Stimulated activated CD4-positive, alpha-beta T cell treated with anti-CD3 and anti-CD28 coated beads, Interleukin-12 subunit alpha, Interleukin-12 subunit beta, amount 100 ng/mL, for 48 hours (primary cell): ENCODE data around the gene TBL2.
"Not testable (repeated sequence)": the region's sequence is repeated elsewhere in the genome, so short reads cannot be mapped to it uniquely, and the experiment has no call there.

Source experiments
- DNase-seq, 3 donors: peaks; one replicate each; pipeline ENCODE4 v3.0.0-alpha.2; 2020; ENCODE audit warnings: low read depth in 2 of 3, low spot score in 1 of 3

TBL2 gene

DNA sequence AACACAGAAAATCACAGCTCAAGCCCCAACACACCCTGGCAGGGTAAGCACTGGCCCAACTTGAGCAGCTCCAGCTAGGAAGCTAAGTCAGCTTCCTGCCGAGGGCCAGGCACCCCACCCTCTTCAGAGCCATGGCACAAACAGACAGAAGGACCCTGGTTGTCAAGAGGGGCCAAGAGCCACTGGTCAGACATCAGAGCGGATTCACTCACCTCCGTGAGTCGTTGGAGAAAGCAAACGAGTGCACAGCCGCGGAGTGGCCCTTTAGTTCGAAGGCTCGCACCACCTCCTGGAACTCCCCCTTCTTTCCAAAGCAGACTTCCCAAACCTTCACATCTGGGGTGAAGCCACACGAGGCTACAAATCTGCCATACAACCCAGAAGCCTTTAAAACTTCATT, 7.4 kb downstream of the TBL2 start:
- no peak for DNase-seq

DNA sequence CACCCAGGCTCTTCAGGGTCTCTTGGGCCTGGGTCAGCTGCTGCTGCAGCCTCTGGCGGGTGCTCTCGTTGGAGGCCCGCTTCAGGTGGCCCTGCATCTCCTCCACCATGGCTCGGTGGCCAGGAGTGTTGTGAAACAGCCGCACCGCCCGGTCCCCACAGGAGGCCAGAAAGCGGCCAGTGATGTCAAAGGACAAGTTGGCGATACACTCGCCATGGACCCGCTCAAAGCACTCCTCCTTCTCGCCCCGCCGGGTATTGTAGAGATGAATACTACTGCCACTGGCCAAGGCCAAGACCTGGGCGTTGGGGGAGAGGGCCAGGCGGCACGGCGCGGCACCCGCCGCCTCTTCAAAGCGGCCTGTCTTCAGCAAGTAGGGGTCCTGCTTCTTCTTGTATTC, 7.9 kb downstream of the TBL2 start:
- no peak for DNase-seq

DNA sequence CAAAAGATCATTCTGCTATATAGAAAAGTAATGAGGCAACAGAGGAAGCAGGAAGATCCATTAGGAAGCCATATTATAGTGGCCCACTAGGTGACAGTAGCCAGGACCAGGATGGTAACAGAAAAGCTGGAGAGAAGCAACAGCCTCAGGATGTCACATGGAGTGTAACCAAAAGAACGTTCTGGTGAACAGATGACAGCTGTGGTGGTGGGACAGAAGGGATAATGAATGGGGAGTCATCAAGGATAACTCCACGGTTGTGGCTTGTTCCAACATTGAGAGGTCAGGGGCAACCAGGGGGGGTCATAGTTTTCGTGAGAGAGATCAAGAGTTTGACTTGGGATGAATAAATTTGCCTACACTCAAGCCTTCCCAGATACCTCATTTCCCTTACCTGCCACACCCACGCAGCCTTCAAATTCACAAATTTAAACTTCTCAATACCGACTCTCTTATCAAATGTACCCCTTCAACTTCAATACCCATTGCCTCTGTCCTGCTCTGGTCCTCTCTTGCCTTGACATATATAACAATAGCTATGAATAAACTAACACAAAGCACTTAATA, 9.3 kb downstream of the TBL2 start:
- DNase-seq = no peak

DNA sequence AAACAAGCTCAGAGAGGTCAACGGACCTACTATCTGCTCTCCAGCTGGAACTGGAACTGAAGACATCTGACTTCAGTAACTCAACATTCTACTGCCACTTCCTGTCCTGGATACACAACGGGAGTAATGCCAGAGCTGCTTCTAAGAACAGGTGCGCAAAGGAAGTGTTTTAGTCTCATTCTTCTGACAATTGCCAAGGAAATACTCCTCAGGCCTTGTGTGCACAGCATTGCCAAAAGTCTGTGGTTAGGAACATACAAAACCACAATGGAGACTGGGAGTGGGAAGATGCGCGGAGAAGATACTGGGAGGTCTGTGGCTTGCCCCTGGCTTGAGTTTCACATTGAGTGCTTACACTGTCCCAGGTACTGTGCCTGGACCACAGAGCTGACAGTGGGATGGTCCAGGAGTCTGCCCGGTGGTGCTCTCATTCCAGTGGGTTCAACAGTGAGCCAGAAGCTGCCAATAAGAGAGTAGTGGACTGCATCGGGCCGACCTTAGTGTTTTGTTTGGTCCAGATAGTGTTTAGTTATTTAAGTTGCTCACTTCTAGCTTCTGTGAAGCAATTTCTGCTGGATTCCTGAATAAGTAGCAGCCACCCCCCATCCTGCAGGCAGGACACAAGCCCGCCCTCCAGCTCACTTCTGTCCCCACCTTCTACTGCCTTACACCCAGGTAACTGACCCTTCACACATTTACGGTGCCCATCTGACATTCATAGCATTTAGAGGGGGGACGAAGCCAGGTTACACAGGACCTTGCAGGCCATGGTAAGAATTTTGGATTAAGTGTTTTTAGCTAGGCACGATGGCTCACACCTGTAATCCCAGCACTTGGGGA, 10.3 kb downstream of the TBL2 start:
- no peak for DNase-seq

DNA sequence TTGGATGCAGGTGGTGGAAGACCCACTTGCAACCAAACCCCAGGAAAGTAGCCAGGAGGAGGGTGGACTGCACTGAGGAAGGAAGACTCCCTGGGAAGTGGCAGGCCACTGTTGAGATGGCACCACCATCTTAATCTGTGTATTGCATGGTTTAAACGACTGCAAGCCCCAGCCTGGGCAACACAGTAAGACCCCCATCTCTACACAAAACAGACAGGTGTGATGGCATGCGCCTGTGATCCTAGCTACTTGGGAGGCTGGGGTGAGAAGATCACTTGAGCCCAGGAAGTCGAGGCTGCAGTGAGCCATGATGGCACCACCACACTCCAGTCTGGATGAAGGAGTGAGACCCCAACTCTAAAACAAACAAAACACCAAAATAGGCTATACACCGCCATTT, 11.2 kb downstream of the TBL2 start:
- DNase-seq = no peak

DNA sequence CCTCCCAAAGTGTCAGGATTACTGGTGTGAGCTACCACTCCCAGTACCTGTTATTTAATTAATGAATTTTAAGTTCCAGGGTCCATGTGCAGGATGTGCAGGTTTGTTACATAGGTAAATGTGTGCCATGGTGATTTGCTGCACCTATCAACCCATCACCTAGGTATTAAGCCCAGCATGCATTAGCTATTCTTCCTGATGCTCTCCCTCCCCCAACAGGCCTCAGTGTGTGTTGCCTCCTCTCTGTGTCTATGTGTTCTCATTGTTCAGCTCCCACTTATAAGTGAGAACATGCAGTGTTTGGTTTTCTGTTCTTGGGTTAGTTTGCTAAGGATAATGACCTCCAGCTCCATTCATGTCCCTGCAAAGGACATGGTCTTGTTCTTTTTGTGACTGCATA, 11.9 kb downstream of the TBL2 start:
- not testable (repeated sequence) for DNase-seq

DNA sequence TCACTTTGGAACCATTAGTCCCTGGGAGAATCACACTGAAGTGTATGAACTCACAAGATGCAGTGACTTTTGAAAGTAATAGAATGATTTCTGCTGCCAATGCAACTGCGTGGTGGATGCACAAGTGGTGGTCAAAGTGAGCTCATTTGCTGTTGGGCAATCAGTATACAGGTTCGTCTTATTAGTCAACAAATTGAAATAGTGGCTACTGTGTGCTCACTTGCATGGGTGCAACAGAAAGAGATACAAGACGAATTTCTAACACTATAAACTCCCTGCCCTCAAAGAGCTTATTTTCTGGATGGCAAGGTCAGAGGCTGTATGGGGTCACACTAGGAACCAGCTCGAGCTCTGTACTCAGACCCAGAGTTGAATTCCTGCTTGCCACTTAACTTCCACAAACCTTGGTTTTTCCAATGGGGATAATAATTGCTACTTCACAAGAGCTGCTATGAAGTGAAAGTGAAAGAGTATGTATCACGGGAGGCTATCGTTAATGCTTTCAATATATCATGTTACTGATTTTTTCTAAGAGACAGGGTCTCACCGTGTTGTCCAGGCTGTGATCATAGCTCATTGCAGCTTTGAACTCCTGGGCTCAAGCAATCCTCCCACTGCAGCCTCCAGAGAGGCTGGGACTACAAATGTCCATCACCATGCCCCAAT, 12.6 kb downstream of the TBL2 start:
- no peak for DNase-seq

DNA sequence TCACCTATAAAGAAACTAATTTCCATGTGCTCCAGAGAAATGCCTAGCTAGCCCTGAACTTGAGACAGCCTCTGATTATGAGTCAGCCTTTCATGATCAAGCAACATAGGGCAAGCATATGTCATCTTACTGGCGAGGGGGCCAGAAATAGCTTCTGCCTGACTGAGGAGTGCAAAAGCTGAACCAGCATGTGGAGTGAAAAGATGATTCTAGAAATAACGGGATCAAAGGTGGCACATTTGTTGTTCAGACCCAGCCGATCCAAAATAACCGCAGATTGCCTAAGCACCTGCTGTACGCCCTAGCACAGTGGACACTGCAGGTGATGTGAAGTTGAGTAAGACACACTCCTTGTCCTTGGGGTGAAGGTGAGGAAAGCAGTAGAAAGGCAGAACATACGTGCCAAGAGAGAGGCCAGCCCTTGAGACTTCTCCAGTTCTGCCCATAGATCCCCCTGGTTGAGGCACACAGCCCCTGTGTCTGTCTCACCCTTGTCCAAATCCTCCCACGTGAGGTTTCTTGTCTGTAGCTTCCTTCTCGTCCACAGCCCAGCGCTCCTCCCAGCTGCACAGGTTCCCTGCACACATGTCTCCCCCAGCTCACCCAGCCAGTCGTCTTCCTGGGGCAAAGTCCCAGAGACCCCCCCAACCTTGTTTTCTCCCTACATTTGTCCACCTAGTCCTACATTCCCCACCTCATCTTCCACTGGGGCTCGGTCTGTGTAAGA, 18.1 kb downstream of the TBL2 start:
- no peak for DNase-seq

DNA sequence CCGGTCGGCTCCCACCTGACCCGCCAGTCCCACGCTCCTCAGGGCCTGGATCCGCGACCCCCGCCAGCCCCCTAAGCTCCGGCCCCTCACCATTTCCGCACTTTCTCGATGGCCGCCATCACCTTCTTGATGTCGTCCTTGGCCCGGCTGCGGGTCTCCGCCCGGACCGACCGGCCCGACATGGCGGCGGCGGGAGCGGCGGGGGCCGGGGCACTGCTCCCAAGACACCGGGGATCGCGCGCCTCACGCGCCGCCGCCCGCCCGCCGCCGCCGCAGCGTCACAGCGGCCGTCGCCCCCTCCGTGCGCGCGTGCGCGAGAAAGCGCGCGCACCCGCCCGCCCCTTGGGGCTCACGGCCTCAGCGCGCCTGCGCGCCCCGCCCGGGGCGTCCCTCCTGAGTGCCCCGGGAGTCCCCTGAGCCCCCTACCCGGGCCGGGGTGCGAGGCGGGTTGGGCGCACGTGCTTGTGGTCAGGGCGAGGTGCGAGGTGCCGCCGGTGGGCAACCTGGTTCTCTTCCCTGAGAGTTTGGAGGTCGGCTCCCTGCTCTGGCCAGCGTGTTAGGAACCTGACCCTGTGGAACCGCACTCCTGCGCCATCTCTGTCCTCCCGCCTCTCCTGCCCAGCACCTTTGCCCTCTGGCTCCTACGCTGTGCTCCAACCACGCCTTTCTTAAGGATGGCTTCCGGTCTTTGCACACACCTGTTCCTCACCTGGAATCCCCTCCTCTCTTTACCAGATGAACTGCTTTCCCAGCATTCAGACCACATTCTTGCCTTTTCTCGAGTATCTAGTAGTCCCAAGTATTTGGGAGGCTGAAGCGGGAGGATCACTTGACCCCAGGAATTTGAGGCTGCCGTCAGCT, 20.8 kb downstream of the TBL2 start, which contains the start of gene BCL7B:
BCL7B (minus strand) TSS at position 294 of the 861 bp plus-strand sequence; CDS start at position 182, 112 bp downstream.
- DNase-seq = peak; percentile 47 to 70 (median 53)

DNA sequence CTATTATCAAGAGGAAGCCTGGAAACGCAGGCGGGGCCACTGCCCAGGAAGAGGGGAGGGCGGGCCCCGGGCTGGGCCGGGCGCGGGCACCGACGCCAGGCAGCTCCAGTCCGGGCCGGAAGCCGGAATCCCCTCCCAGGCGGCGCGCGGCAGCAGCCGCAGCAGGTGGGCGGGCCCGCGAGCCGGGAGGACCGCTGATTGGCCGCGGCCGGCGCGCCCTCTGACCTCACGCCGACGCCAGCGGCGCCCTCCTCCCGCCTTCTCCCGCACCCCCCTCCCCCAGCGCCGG, 21.3 kb downstream of the TBL2 start:
- peak; percentile 85 to 91 (median 87) for DNase-seq

DNA sequence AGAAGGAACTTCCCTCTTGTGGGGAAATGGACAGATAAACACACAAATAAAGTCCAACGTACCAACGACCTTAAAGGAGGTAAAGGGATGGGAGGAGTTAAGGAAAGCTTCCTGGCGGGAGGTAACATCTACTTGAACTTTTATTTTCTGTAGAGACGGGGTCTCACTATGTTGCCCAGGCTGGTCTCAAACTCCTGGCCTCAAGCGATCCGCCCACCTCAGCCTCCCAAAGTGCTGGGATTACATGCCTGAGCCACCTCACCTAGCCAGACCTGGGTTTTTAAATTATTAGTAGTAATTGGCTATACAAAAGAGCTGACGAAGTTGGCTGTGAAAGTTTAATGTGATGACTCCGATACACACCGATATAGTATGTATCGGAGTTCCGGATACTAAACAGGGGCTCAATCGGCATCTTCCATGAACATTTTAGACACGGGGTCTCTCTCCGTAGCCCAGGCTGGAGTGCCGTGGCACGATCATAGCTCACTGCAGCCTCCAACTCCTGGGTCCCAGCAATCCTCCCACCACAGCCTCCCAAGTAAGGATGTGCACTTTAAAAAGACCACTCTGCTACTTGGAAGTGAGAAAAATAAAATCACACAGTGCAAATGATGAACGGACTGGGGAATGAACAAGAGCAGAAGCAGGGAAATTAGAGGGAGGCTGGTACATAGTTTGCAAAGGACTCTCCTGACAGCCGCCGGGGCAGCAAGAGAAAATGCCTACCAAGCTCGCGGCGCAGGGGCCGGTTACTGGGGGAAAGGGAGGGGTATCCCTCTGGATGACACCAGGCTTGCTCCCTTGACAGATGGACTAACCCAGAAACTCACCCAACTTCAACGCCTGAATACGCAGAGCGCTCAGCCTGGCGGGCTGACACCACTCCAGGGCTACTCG, 21.9 kb downstream of the TBL2 start:
- no peak for DNase-seq

DNA sequence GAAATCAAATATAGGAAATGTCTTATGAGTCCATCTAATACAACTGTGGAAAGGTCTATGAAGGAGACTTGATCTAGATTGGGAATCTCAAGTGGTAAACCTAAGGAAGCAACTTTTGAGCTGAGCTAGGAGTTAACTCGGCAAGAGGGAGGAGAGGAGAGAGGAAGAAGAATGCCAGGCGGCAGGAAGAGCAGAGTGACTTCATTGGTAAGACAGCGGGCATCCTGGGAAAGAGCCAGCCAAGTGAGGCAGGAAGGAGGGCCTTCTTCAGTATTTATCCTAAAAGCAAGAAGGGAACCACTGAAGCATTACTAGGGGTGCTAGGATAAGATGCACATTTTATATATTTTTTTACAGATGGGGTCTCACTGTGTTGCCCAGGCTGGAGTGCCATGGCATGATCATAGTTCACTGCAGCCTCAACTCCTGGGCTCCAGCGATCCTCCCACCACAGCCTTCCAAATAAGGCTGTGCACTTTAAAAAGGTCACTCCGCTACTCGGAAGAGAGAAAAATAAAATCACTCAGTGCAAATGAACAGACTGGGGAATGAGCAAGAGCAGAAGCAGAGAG, 22.9 kb downstream of the TBL2 start:
- no peak for DNase-seq

DNA sequence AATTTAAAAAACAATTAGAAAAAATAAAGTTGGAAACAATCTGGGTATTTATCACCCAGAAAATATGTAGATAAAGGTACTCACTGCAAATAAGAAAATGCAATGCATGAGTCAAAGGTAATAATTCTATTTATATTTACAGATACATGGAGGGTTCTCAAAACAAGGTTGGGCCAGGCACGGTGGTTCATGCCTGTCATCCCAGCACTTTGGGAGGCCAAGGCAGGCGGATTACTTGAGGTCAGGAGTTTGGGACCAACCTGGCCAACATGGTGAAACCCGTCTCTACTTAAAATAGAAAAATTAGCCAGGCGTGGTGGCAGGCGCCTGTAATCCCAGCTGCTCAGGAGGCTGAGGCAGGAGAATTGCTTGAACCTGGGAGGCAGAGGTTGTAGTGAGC, 28.3 kb downstream of the TBL2 start:
- not testable (repeated sequence) for DNase-seq

DNA sequence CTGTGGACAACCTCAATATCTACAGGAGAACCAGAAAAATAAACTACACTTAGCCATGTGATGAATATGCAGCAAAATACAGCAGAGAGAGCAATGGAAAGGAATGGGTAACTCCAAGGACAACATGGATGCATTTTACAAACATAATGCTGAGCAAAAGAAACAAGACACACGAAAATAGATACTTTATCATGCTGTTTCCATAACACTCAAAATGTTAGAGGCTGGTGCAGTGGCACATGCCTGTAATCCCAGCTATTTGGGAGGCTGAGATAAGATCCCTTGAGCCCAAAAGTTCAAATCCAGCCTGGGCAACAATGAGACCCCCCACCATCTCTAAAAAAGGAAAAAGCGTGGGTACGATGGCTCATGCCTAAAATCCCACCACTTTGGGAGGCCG, 29.2 kb downstream of the TBL2 start:
- DNase-seq = no peak

DNA sequence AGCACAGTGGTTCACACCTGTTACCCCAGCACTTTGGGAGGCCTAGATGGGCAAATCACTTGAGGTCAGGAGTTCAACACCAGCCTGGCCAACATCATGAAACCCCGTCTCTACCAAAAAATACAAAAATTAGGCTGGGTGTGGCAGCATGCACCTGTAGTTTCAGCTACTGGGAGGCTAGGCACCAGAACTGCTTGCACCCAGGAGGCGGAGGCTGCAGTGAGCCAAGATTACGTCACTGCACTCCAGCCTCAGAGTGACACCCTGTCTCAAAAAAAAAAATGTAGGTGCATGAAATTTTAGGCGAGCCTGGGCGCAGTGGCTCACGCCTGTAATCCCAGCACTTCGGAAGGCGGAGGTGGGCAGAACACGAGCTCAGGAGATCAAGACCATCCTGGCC, 30.5 kb downstream of the TBL2 start:
- no peak for DNase-seq

DNA sequence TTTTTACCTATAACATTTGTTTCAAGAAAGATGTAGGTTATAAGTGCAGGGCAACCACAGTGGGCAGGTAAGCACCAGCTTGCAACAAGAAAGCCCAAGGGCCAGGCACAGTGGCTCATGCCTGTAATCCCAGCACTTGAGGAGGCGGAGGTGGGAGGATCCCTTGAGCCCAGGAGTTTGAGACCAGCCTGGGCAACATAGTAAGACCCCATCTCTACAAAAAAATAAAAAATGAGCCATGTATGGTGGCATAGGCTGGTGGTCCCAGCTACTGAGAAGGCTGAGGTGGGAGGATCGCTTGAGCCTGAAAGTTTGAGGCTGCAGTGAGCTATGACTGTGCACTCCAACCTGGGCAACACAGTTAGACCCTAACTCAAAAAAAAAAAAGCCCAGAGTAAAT, 33.7 kb downstream of the TBL2 start:
- no peak for DNase-seq

DNA sequence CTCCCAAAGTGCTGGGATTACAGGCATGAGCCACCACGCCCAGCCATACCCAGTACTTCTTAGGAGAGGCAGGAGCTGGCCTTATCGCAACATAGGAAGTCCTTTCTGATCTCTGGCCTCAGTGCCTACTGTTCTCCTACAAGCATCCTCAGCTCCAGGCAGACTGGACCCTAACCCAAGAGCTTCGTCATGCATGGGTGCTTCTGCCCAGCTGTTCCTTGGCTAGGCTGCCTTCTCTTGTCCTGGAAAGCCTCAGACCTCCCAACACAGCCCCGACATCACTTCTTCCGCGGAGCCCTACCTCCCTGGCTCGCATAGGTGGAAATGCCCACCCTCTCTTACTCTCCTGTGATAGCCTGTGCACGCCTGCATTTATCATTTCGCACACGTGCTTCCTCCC, 36.7 kb downstream of the TBL2 start:
- DNase-seq = no peak

DNA sequence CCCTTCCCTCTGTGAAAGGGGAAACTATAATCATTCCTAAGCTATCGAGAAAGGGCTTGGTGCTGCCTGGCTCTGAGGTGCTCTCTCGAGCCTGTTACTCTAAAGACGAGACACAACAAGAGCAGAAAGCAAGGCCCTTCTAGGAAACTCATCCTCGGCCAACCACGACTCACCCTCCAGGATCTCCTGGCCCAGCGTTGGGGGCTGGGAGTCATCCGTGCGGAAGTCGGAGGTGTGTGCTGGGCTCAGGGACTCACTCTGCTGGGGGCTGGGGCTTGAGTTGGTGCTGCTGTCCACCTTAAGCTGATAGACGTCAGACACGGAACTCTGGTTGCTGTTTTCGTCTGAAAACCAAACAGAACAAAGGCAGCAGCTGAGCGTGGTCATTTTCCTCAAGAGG, 38.7 kb downstream of the TBL2 start:
- DNase-seq = no peak

DNA sequence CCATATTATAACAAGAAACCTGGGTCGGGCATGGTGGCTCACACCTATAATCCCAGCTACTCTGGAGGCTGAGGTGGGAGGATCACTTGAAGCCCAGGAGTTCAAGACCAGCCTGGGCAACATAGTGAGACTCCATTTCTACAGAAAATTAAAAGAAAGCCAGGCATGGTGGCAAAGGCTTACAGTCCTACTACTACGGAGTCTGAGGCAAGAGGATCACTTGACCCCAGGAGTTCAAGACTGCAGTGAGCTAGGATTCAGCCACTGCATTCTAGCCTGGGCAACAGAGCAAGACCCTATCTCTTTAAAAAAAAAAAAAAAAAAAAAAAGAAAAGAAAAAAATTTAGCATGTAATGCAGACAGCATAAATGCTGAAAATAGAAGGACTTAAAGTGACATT, 39.9 kb downstream of the TBL2 start:
- DNase-seq = not testable (repeated sequence)

DNA sequence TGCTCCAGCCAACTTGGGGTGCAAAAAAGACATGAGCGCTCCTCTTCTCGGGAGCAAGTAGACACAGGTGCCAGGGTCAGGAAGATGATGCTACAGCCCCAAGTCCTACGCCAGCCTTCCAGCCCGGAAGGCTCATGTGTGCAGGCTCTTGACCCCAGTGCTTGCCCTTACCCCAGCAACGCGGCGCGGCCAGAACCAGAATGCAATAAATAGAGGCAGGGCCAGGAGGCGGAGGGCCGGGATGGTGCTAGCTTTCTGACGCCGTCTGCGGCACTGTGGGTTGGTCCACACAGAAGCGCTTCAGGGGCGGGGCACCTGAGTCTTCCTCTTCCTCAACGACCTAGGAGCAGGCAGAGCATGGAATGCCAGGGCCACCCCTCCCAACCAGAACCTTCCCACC, 41.3 kb downstream of the TBL2 start:
- no peak for DNase-seq
